Activated CD4-positive, alpha-beta T cell treated with anti-CD3 and anti-CD28 coated beads, Interleukin-2, Interleukin-6, amounts not matched to agents 100 ng/mL and 50 ng/mL, durations not matched to agents 16 hours and 8 hours (primary cell): ENCODE measurements around the gene CIAO2B.
"Not testable (repeated sequence)": the region's sequence is repeated elsewhere in the genome, so short reads cannot be mapped to it uniquely, and the experiment has no call there.

Experiments
- DNase-seq: peaks from one replicate; pipeline ENCODE4 v3.0.0-alpha.2; 2020

Gene CIAO2B

GRCh38 chr16:66934138-66934838 is at the start of gene CIAO2B:
Gene CIAO2B (minus strand): TSS chr16:66934402. CDS start chr16:66934364, 38 bp downstream.
- peak; percentile 93 for DNase-seq

DNA sequence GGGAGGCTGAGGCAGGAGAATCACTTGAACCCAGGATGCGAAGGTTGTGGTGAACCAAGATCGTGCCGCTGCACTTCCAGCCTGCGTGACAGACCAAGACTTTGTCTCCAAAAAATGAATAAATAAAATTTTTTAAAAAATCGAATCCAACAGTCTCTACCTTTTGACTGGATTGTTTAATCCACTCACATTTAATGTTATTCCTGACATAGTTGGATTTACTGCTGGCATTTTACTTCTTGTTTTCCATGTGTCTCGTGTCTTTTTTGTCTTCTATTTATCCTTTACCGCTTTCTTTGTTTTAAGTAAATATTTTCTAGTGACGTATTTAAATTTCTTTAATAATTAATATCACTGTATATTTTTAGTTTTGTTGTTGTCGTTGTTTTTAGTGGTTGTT is 48.8 kb upstream of the CIAO2B start:
- DNase-seq: no peak

GRCh38 chr16:66979011-66979717 is 45.0 kb upstream of the CIAO2B start:
- no peak for DNase-seq

DNA sequence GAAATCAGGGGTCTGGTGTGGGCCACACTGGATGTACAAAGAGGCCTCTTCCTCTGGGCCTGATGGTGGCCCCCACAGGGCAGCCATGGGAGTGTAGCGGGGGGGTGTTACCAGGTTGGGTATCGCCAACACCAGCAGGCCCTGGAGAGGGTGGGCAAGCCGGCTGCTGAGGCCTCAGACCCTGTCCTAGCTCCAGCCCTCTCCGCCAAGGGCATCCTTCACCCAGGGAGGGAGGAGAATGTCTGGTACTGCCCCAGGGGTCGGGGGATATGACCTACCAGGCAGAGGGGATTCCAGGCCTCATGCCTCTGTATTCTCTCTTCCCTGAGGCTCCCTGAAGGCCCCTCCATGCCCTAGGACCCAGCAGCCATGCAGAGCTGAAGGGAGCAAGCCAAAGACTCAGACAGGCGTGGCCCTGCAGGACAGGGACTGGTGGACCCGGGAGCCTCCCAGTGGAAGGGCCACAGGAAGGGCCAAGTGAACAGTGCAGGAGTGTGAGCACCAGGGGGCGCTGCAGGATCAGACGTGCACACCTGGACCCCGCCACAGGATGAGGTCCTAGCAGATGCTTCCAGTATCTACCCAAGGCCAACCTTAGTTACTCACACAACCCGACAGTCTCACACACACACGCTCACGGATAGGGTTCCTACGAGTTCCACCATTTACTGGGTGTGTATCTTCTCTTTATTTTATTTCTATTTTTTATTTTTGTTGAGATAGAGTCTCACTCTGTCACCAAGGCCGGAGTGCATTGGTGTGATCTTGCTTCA is 43.3 kb upstream of the CIAO2B start:
- peak; percentile 94 for DNase-seq

DNA sequence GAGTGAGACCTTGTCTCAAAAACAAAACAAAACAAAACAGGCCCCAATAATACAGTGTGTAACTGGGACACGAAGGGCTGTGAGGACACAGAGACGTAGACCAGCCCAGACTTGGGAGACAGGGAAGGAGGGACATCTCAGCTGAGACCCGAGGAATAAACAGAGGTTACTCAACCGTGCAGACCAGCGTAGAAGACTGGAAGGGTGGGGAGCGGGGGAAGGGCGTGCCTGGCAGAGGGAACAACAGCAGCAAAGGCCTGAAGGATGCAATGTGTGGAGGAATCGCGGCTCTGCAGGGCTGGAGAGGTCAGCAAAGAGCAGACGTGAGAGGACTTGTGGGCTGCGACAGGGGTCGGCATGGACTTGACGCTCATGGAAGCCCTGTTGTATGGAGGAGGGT is 42.5 kb upstream of the CIAO2B start:
- no peak for DNase-seq

GRCh38 chr16:66975302-66975893 is 41.2 kb upstream of the CIAO2B start:
- DNase-seq: no peak

DNA sequence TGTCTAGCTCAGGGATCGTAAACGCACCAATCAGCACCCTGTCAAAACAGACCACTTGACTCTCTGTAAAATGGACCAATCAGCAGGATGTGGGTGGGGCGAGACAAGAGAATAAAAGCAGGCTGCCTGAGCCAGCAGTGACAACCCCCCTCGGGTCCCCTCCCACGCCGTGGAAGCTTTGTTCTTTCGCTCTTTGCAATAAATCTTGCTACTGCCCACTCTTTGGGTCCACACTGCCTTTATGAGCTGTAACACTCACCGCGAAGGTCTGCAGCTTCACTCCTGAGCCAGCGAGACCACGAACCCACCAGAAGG is 40.7 kb upstream of the CIAO2B start:
- DNase-seq: peak; percentile 61

DNA sequence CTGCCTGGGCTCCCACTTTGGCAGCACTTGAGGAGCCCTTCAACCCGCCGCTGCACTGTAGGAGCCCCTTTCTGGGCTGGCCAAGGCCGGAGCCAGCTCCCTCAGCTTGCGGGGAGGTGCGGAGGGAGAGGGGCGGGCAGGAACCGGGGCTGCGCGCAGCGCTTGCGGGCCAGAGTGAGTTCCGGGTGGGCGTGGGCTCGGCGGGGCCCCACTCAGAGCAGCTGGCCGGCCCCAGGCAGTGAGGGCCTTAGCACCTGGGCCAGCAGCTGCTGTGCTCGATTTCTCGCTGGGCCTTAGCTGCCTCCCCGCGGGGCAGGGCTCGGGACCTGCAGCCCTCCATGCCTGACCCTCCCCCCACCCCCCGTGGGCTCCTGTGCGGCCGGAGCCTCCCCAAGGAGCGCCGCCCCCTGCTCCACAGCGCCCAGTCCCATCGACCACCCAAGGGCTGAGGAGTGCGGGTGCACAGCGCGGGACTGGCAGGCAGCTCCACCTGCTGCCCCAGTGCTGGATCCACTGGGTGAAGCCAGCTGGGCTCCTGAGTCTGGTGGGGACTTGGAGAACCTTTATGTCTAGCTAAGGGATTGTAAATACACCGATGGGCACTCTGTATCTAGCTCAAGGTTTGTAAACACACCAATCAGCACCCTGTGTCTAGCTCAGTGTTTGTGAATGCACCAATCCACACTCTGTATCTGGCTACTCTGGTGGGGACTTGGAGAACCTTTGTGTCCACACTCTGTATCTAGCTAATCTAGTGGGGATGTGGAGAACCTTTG is 40.1 kb upstream of the CIAO2B start:
- not testable (repeated sequence) for DNase-seq

DNA sequence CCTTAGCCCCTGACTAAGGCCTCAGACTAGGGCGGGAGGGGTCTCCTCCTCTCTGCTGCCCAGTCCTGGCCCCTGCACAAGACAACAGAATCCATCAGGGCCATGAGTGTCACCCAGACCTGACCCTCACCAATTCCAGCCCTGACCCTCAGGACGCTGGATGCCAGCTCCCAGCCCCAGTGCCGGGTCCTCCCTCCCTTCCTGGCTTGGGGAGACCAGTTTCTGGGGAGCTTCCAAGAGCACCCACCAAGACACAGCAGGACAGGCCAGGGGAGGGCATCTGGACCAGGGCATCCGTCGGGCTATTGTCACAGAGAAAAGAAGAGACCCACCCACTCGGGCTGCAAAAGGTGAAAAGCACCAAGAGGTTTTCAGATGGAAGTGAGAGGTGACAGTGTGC is 39.5 kb upstream of the CIAO2B start:
- DNase-seq: no peak

- DNase-seq: no peak
Measured at GRCh38 chr16:66972983-66973382, 38.8 kb upstream of the CIAO2B start.

DNA sequence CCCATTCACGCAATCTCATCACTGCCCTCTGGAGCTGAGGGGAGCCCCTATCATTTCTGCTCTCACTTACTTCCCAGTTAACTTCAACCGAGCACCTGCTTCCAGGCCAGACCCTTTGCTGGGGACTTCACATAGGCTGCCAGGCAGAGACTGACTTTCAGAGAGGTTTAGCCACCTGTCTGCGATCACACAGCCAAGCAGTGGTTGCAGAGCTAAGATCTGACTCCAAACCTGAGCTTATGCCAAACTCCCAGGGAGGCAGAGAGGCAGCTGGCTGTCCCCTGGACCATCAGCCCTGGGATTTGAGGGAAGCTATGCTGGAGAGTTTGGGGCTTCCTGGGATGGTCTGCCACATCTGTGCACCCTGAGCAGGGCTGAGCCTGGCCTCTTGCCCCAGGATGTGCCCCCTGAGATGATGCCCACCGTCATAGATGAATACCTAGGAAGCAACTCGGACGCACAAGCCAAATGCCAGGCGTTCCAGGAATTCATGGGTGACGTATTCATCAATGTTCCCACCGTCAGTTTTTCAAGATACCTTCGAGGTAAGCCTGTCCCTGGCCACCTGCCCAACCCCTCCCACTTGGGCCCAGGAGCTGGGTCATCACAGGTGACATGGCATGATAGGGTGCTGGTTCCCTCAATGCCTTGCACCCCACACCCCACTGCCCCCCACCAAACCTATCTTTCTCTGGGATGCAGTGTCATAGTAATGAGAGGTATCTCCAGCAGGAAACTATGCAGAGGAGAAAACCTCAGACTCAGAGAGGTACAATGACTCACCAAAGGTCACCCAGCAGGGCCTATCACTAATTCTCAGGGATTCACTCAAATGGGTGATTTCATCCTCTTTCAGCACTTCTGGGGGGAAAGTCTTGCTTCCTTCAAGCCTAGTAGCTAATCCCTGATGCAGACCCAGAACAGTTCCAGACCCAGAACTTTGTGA is 36.8 kb upstream of the CIAO2B start:
- DNase-seq: no peak

- no peak for DNase-seq
Measured at GRCh38 chr16:66968847-66969246, 34.6 kb upstream of the CIAO2B start.

DNA sequence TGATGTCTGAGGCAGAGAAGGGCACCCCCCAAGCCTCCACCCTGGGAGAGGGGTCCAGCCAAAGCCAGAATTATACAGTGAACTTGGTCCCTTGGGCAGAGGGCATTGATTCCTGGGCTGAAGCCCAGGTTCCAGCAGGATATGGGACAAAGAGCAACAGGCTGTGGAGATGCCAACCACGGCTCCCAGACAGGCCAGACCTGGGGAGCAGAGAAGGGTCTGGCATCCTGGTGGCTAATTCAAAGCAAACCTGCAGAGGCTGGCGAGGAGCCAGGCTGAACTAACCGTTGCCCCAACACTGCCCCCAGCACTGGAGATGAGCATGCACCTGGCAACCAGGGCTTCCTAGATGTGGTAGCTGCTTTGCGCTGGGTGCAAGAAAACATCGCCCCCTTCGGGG is 29.8 kb upstream of the CIAO2B start:
- DNase-seq: no peak

- peak; percentile 37 for DNase-seq
Measured at GRCh38 chr16:66961914-66962313, 27.7 kb upstream of the CIAO2B start.

- DNase-seq: peak; percentile 85
Measured at GRCh38 chr16:66961065-66961744, 27.0 kb upstream of the CIAO2B start, which contains the start of gene CES3. Gene CES3 (plus strand): TSS chr16:66961266. CDS start chr16:66961308, 42 bp downstream.

- DNase-seq: no peak
Measured at GRCh38 chr16:66960270-66960669, 26.1 kb upstream of the CIAO2B start.

DNA sequence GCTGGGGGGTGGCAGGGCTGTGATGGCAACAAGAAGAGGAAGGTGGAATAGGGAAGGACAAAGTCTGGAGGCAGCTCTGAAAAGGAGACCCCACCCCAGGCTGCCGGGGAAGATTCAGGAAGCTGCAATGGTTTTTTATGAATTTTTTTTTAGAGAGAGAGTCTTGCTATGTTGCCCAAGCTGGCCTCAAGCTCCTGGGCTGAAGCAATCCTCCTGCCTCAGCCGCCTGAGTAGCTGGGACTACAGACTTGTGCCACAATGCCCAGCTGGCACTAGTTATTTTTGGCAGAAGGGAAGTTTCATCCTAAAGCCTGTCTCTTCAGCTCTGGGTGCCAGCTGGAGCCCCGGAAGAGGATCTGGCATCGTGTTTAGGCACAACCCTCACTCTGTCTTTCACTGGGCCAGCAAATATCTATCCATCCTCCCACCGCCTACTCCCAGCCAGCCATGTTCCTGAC is 25.5 kb upstream of the CIAO2B start:
- DNase-seq: no peak

DNA sequence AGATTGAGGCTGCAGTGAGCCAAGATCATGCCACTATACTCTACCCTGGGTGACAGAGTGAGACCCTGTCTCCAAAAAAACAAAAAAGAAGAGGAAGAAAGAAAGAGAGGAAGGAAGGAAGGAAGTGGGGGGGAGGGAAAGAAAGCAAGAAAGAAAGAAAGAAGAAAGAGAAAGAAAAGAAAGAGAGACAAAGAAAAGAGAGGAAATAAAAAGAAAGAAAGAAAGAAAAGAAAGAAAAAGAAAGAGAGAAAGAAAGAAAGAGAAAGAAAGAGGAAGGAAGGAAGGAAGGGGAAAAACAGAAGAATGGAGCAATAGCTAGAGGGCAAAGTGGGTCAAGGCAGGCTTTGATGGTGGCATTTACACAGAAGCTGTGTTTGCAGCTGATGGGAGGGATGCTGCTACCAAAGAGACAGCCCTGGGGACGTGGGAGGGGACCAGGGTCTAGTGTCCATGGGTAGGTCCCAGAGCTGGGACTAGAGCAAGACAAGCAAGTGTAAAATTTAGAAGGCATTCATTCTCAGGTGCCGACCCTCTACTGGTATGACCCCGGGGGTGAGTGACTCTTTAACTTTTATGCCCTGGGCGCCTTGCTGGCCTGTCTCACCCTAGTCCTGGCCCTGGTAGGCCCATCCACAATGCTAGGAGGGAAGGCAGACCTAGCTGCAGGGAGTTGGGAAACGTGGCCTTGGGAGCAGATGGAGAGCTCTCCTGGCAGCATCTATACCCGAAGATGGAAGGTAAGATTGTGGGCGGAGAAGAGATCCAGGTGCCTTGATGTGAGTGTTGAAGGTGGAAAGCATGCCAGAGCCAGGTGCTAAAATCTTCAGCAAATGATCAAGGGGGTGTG is 24.9 kb upstream of the CIAO2B start:
- DNase-seq: no peak

GRCh38 chr16:66956154-66956457 is 21.9 kb upstream of the CIAO2B start:
- DNase-seq: not testable (repeated sequence)
